NCI-H2171 (cell line): ENCODE data around the gene FNTB.

Source experiments
- DNase-seq: peaks from one replicate; lab custom pipeline; 2025; lab: John Stamatoyannopoulos, UW

Gene FNTB

DNA sequence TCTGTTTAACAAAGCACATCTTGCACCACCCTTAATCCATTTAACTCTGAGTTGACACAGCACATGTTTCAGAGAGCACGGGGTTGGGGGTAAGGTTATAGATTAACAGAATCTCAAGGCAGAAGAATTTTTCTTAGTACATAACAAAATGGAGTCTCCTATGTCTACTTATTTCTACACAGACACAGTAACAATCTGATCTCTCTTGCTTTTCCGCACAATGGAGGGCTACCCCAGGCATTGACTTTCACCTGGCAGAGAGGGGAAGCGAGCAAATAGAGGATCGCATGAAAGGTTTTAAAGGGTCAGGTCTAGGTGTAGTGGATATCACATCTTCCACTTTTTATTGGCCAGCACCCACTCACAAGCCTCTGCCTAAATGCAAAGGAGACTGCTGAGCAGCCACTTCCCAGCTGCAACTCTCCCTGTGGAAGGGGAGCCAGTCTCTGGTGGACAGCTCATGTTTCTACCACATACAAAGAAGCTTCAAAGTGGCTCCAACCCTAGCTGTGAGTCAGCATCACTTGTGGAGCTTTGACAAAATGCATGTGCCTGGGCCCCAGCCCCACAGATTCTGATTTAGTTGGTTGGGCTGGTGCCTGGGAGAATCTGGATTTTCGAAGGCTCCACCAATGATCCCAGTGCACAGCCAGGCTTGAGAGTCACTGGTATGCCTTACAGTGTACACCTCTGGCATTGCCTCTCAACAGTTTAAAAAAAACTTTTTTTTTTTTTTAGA, 7.2 kb upstream of the FNTB start:
- DNase-seq, result no peak

DNA sequence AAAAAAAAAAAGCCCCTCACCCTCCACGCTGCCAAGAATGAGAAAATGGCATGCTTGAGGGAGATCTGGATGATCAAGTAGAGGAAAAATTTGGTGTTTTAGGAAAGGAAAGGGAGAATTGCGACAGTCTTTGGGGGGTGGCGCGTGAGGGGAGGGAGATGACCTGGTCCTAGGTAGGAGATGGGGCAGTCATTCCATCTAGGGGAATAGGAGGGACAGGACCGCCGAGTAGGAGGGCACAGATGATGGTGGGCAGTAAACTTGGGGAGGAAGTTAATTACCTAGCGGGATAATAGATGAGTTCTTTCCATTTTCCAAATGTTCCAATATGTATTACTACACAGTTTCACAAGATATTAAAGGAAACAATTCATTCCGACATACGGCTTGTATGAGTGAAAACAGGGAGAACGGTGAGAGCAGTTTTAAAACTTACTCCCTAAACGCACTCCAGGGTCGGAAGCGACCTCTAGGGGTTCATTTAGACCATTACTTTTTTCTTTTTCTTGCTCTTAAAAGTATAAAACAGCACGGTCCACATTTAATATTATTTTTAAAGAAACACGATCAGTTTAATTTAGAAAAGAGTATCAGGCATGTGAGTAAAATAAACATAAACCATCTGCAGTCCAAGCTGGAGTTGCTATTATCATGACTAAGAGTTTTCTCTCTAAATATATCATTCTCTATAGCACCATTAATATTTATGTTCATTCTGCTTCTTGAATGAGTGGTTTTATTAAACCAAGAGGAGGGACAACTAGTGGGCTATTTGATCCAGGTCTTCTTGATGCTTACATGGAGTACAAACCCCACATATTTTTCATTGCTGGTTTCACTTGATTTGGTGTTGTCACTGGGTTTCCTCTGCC, 3.0 kb upstream of the FNTB start:
- peak; percentile 60 for DNase-seq

DNA sequence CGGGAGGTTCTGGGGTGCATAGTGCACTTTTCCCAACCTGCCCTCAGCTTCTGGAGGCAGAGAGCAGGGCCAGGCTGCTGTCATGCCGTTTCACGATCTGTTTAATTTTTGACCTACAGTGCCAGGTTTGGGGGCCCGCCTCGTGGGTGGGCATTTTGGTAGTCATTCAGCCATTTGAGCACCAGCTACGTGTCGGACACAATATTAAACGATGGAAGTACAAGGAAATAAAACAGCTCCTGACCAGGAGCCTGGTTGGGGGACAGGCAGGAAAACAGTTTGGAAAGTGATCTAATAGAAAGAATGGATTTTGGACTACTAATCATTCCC, 708 bp downstream of the FNTB start:
- no peak for DNase-seq

DNA sequence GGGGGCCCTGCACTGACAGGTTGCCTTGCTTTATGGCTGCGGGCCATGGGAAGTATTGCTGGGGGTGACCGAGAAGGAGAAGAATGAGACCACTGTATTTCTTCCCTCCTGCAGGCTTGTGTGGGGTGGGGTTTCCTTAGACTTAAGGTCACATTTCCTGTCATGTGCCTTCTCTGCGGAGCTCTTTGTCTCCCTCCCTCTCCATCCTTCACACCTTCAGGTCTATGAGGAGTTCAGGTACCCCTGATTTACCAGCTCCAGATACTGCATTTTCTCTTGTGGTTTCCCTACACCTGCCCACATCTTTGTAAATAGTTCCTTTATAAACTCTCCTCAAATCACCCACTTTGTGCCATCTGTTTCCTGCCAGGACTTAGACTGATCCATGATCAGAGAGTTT, 3.6 kb downstream of the FNTB start:
- DNase-seq, result no peak

DNA sequence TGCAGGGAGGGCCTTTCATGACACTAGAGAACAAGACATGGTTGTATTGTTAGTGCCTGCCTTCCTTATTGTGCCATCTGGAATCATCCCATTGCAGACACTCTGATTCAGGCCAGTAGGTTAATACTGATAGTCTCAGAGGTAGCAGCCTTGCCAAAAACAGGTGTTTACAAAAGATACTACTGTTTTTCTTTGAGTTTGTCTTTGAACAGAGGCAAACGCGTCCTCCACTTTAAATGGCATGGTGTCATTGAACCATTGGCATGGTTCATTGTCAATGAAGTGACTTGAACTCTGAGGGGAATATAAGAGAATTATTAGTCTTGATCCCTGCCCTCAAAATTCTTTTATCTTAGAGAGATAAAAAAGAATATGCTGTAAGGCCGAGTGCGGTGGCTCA, 4.2 kb downstream of the FNTB start:
- DNase-seq, result no peak

DNA sequence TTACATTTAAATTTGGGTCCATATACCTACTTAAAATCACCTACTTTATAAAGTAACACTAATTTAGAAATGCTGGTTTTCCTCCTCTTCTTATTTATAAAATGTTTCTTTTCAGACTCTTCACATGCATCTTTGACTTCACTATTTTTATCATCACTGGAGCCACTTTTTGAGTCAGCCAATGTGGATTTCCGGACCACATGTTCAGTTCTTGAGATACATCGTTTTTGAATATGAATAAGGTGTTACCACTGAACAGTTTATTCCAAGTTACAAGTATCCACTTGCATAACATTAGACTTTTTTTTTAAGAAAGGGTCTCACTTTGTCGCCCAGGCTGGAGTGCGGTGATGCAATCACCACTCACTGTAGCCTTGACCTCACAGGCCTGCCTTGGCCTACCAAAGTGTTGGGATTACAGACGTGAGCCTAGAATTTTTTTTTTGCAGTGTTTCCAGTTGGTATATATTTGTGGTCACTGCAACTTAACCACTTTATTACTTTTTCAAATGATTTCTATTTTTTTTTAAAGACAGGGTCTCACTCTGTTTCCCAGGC, 5.7 kb downstream of the FNTB start:
- DNase-seq, result no peak

DNA sequence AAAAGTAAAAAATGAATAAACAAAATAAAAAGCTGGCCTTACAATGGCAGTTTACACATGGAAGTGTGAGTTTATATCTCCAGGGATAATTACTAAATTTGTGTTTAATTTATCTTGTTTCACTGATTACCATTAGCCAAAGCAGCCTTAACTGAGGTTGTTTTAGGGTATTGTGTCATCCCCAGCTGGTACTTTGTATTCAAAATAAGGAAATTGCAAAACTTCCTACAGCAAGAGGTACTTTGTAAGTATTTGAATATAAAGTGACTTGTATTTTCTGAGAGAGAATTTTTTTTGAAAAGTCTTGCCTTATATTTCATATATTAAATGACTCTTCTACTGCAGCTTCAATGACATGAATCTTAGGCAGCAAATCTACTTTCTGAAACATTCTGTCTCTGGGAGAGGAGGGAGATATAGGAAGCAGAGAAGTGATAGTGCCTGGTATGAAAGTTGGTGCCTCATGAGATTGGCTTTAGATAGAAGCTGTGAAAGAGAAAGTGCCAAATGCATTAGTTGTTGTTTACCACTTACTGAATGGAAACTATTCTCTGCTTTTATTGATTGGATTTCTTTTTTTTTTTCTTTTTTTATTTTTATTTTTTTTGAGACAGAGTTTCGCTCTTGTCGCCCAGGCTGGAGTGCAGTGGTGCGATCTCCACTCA, 6.7 kb downstream of the FNTB start:
- no peak for DNase-seq

DNA sequence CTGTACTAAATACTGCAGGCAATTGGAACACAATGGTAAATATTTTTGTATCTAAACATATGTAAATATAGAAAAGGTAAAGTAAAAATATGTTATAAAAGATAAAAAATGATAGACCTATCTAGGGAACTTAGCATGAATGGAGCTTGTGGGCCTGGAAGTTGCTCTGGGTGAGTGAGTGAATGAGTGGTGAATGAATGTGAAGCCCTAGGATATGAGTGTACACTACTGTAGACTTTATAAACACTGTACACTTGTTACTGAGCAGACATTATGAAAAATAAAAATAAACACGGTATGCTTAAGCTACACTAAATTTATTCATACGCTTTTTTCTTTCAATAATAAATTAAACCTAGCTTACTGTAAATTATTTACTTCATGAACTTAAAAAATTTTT, 7.8 kb downstream of the FNTB start:
- no peak for DNase-seq

DNA sequence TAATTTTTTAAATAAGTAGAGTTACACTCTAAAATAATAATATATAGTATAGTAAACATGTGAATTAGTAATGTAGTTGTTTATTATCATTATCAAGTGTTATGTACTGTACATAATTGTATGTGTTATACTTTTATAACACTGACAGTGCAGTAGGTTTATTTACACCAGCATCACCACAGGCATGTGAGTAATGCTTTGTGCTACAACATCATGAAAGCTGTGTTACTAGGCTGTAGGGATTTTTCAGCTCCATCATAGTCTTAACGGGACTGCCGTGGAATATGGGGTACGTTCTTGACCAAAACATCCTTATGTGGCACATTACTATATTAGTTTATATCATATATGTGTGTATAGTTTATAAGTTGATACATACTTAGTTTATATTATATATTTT, 8.6 kb downstream of the FNTB start:
- no peak for DNase-seq

DNA sequence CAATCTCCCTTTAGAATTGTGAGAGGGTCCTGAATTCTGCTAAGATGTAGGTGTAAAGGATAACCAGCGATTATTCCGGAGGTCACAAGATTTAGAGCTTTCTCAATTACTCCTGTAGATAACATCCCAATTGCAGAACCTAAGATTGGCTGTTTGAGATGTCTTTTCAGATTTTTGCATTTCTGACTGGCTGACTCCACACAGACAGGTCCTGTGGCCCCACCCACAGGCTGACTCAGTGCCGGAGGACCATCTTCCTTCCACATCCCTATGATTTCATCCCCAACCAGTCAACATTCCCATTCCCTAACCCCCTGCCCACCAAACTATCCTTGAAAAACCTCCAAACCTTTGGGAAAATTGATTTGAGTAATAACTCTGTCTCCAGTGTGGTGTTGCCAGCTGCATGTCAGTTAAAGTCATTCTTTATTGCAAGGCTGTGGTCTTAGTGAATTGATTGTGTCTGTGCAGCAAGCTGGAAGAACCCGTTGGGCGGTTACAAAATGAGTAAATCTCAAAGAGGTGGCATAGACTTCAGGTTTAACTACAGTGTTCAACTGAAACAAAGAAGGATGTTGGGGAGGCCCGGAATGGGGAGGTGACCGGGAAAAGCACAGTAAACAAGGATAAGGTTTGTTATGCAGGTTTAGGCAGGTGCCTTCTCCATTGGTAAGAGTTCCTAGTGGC, 10.6 kb downstream of the FNTB start:
- no peak for DNase-seq

DNA sequence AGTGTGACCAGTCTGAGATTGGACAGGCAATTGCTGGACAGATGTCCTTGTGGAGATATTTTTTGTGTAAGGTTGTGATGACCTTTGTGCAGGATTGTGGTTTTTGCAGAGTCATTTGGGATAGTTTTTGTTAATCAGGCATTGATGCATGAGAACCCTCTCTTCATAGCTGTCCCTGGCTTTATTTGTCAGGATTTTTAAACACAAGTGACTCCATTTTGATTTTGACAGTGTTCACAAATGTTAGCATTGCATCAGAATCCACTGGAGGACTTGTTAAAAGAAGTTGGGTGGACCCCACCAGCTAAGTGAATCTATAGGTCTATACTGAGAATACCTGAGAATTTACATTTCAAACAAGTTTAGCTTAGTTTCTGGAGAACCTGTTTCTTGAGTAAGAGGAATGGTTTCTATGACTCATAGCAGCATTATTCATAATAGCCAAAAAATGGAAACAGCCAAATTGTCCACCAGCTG, 11.8 kb downstream of the FNTB start:
- no peak for DNase-seq

DNA sequence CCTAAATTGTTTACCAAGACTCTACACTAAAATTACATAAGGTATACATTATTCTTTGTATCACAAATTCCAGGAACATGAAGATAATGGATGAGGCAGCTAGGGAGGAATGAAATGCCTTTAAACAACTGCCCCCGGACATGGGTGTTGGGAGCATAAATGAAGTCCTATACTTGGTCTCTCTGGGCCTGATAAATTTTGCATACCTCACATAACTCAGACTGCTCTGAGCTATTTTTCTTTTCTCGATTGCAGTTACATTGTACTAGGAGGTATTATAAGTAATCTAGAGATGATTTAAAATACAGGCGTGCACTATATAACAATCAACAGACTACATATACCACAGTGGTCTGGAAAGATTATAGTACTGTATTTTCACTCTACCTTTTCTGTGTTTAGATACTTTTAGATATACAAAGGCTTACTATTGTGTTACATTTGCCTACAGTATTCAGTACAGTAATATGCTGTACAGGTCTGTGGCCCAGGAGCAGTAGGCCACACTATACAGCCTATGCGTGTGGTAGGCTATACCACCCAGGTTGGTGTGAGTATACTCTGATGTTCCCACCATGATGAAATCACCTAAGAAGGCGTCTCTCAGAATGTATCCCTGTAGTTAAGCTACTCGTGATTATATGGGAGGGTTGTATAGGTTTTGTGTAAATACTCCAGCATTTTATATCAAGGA, 14.3 kb downstream of the FNTB start:
- DNase-seq, result no peak

DNA sequence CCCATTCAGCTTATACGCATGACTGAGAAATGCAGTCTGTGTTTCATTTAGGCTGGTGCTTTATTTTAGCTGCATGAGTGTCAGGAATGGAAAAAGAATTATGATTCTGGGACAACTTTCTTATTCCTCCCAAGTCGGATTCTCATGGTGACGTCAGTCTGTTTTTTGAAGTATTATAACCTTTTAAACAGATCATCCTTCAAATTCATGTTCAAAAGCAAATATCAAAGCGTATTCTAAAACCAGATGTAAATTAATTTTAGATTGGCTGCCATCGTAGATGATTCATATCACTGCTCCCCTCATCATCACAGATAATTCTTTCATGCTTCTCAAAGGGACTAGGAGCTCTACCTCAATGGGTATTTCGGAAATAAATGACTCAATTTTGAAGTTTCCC, 15.0 kb downstream of the FNTB start:
- DNase-seq, result no peak

DNA sequence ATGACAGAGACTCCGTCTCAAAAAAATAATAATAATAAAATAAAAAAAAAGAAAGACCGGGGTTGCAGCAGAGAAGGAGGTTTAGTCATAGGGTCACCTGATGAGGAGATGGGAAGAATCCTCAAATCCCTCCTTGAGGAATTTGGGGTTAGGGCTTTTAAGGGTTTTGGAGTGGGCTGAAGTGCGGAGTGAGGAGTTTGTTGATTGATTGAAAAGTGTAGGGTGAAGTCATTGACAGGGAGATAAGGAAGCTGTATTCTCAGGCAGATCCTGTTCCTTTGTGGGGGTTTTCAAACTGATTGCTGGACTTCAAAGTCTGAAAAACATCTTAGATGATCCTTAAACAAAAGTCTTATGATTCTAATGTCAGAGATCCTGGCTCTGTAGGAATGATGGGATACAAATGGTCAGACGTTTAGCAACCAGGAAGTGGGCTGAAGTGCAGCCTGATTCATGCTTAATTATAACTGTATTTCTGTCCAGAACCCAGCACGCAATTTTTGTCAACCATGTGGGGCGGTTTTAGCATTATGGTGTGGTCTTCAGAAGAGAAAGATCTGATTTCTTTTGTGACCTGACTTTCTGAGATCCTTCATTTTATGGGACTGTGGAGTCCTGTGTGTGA, 16.0 kb downstream of the FNTB start:
- DNase-seq, result no peak

DNA sequence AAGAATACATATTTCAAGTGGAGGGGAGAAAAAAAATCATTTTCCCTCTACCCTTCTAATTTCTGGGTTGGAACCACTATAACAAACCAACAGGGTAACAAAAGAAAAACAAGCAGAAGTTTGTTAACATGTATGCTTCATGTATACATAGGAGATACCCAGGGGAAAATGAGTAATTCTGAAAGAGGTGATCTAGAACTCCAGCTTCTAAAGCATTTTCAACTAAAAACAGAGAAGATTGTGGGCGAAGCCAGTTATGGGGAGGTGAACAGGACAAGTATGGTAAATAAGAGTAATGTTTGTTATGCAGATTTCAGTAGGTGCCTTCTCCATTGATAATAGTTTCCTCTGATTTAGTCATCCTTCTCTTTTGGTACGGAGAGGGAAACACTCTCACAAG, 16.7 kb downstream of the FNTB start:
- no peak for DNase-seq

DNA sequence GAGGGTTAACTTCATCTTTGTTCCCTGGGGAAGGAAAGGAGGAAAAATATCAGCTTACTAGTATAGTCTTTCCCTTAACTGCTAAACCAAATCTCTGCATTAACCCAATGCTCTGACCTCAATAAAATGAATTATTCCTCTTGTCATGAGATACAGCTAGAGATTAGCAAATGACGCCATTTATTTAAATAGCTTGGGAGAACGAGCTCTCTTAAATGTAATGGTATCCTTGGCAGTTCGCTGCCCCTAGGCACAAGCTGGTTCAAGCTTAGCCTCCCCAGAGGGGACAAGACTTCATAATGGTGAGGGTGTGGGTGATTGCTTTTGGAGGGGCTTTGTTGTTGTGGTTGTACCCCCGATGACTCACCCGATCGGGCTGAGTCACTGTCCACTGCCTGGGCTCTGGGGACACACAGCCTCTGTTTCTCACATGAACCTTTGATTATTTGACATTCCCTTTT, 19.6 kb downstream of the FNTB start:
- DNase-seq, result no peak

DNA sequence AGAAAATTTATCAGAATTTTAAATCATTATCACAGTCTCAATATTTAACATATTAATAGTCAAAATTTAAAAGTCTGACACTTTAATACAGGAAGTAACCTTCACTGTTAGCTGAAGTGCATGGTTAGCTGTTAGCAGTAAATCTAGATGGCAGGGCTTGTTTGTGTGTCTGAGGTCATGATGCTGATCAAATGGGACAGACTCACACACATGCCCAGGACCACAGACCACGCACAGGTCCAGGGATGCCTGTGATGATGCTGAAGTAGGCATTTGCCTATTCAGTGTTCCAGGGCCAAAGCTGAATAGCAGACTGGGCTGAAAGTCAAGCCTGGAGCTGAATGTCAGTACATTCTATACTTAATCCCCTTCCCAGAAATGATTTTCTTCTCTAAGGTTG, 20.5 kb downstream of the FNTB start:
- DNase-seq, result no peak

DNA sequence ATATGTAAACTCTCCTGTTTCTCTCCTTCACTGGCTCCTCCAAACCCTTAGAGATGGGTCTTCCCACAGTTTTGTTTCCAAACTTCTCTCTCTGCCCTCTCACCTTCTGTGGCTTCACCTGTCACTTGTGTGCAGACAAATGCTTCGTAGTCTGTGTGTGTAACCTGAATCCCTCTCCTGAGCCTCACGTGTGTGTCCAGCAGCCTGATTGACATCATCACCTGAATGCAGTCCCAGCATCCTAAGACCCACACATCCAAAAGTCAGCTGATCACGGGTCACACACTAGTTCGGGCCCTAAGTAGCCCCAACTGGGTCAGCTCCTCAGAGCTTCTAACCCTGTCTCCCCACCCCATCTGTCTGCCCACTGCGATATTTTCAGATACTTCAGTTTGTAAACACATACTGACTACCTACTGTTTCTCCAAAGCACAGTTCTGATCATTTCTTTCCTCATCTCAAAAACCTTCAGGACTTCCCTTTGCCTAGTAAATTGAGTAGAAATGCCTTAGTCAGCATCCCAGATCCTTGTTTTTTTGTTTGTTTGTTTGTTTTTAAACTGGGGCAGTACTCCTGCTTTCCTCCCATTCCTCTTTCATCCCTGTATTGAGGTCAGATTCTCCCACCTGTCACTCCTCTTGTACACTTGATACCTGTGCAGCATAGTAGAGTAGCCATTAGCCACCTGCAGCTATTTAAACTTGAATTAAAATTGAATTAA, 23.7 kb downstream of the FNTB start:
- DNase-seq, result no peak

DNA sequence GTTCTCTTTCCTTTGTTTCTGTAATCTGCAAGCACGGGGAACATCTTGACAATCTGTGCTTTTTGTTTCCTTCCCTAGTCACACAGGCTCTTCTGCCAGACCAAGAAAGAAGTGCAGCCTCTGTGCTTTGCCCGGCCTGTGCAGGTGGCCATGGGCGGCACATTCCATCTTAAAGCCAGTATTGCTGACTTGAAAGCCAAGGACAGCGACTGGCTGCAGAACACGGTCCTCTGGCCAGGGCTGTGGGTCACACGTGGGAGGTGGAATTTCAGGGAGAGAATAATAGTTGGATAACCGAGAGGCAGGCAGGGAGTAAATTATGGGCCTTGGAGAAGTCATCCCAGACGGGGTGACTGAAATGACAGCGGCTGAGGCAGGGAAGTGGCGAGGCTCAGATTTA, 24.8 kb downstream of the FNTB start:
- no peak for DNase-seq

DNA sequence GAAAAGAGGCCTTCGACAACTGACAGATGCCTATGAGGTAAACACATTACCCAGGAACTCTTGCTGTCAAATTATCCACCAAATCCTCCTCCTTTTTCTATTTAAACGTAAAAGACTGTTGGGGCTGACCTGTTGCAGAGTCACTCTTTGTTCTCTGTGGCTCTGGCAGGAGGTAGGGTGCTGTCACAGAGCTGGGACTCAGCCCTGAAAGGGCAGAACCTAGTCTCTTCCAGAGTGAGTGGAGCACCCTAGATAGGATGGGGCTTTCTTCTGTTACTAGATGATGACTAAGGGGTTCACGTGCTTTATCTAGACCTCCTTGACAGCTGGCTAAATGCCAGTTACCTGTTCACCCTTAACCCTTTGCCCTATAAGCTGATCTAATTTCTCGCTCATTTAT, 25.7 kb downstream of the FNTB start:
- DNase-seq, result no peak
